Urothelium cell line (cell line): ENCODE measurements around the gene MRPL21.
"Not testable (repeated sequence)": the region's sequence is repeated elsewhere in the genome, so short reads cannot be mapped to it uniquely, and the experiment has no call there.

Experiments used
- DNase-seq: peaks from one replicate; pipeline ENCODE4 v3.0.0; 2011; ENCODE audit warnings: low spot score, mixed read lengths
- FAIRE-seq: peaks from 2 replicates; lab custom pipeline; 2011; peaks lifted over from hg19 to GRCh38; lab: Jason Lieb, UNC

MRPL21 gene

DNA sequence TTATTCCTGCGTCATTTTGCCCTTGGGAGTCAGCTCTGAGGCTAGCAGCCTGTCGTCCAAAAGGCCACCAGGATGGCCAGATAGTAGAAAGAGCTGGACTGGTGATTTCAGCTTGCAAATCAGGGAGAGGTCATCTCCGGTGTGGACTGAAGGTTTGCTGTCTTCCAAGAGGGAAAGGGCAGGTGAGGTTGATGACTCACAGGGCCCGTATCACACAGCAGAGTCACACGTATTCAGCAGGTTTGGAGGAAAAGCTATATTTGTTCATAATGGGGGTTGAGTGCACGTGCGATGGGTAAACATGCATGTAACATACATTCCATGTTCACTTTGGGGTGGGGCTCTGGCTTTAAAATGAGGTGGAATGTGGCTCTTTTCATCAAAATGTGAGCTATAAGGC, 25.6 kb downstream of the MRPL21 start:
- FAIRE-seq = no peak
- DNase-seq = no peak

DNA sequence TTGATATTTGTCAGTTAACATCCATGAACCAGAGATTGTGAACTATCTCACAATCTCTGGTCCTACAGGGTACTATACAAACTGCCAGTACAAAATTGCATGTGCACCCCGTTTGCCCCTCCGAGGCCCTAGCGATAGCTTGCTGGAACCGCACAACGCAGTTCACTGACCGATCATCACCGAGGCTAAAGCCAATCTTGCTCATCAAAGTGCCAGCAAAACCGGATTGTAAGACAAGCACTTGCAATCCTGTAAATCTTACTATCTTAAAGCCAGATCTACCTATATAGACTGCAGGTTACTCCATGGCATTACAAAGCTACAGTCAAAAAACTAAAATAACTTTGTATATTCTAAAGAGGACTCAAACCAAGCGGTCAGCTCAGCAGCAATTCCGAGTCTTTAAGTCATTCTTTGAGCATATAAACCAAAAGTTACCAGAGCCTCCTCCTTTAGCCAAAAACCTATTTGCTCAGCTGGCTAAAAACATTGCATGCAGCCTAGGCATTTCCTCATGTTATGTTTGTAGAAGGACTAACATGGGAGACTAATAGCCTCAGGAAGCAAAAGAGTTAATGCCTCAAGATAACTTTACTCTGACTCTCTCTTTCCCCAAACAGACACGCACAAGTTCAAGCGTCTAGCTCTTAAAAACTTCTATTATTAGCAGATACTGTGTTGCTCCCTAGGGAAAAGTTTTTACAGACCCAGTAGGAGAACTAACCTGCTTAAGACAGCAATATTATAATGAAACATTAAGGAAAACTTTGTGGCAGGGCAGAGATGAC, 31.2 kb downstream of the MRPL21 start:
- FAIRE-seq (no peak), DNase-seq (no peak)

- DNase-seq (no peak), FAIRE-seq (no peak)
Measured at GRCh38 chr11:68870470-68870869, 33.2 kb downstream of the MRPL21 start.

DNA sequence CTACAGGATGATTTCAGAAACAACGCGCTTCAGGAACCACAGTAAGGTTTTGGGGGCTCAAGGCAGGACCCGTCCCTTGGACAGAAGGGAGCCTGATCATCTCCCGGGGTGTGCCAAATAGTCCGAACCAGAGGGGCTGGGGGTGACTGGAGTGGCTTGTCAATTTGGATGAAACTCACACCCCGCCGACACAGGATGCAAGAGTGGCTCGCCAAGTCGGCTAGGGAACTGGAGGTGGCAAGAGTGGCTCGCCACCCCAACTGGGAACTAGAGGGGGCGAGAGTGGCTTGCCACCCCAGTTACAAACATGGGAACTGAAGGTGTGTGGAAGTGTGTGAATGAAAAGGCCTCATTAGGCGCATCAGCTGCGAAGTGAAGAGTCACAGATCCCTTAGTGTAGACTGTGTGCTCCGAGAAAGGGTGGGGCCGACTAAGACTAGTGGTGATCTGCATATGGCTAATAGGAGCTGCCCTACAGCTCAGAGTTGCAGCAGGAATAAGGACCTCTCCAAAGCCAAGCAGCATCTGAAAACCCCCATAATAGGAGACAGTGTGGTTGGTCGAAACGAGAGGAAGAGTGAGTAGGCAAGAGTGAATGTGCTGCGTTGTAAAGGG, 35.3 kb downstream of the MRPL21 start:
- no peak for FAIRE-seq
- no peak for DNase-seq

DNA sequence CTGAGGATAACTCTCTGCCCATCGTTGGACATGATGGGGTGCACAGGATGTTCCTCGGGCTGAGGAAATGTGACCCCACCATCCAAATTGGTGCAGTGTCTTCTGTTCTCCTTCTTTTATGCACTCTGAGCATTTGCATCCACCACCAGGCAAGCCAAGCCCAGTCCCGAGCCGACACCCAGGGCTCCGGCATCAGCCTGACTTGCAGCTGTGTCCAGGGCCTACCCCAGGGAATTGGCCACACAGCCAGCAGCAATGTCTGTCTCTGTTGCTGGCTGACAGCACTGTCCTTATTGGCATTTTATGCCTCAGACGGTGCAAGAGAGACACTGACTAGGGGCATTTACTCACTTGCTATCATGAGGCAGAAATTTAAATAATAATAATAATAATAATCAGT, 36.6 kb downstream of the MRPL21 start:
- no peak for FAIRE-seq
- DNase-seq = no peak

GRCh38 chr11:68865241-68865640, 38.4 kb downstream of the MRPL21 start:
- FAIRE-seq = no peak
- no peak for DNase-seq

DNA sequence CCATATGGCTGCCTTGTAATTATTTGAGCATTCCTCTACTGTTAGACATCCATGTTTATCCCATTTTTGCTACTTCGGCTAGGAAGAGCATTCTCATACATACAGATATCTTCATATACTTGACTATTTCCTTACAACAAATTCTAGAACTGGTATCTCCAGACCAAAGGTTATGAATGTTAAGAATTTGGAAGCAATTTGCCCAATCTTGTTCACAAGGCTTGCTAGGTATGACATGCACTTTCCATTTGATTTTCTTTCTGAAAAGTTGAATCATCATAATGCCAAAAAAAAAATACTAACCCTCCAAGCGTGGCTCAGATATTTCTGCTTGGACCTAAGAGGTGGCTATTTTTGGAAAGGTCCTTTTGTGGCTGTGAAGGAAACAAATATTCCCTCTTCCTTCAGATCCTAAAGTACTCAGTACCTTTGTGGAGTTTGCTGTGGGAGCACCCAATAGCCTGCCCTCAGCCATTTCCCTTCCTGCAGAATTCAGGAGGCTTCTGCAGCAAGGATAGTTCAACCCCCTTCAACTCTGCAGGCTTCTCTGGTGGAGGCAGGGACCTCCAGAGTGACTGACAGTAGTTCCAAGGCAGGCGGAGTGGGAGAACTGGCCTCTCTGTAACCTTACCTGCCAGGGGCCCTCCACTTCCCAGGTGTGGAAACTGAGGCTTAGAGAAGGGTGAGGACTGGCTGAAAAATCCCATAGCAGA, 39.9 kb downstream of the MRPL21 start:
- no peak for DNase-seq
- no peak for FAIRE-seq

DNA sequence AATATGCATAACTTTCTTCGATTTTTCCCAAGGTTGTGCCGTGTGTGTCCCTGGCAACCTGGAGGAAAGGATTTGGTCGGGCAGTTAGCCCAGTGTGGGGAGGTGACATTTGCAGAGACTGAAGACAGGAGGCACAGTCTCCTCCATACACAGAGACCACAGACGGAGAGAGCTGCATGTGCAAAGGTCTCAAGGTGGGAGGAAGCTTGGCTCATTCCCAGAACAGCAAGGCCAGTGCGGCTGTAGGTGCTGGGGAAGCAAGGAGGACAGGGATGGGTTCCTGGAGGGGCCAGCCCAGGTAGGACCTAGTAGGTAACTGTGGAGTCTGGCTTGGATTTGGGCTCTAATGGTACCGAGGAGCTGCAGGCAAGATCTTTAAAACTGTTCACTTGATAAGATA, 41.2 kb downstream of the MRPL21 start:
- no peak for FAIRE-seq
- no peak for DNase-seq

GRCh38 chr11:68859123-68859522, 44.5 kb downstream of the MRPL21 start:
- DNase-seq = no peak
- no peak for FAIRE-seq

GRCh38 chr11:68857037-68857586, 46.5 kb downstream of the MRPL21 start:
- DNase-seq (no peak), FAIRE-seq (no peak)

DNA sequence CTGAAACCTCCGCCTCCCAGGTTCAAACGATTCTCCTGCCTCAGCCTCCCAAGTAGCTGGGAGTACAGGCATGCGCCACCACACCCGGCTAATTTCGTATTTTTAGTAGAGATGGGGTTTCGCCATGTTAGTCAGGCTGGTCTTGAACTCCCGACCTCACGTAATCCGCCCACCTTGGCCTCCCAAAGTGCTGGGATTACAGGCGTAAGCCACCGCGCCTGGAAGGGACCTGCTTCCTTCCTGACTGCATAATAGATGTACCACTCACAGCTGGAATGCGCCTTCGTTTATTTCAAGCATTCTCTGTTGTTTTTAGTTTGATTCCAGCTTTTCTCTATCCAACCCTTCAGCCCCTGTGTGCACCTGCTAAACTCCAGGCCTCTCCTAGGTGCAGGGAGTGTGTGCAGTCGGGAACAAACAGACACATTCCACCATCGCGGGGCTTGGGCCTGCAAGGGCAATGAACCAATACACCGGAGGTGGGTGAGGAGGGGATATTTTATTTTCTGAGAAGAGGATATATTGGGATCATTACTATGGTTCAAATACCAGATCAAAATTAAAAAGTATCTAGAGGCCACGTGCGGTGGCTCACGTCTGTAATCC, 47.1 kb downstream of the MRPL21 start:
- not testable (repeated sequence) for DNase-seq, FAIRE-seq

GRCh38 chr11:68855205-68855981, 48.2 kb downstream of the MRPL21 start:
- no peak for DNase-seq
- FAIRE-seq = no peak

DNA sequence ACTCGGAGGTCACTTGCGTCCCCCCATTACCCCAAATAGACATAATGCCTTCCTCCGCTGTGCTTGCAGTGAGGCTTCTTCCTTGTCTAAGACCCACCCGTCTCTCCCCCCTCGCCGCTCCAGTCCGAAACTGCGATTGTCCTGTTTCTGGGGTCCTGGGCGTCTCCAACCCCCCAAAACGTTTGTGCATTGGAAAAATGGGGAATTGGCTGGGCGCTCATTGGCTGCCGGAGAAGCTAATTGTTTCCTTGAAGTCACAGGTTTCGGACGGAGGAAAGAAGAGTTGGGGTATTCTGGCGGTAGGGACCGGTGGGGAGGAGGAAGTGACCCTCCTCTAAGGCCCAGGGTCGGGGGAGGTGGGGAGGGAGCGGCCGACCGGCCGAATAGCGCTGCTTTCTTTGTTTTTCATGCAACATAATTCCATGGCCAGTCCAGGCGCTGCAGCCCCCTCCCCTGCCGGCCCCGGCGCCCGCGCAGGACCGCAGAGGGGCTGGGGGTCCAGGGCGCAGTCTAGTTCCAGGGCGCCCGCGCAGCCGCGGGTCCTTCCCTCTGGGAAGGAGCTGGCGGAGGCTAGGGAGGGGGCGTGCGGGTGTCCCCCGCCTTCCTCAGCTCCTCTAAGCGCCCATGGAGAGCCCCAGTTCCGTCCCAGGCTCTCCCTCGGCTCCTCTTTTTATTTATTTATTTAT, 49.2 kb downstream of the MRPL21 start:
- DNase-seq = no peak
- FAIRE-seq = no peak

DNA sequence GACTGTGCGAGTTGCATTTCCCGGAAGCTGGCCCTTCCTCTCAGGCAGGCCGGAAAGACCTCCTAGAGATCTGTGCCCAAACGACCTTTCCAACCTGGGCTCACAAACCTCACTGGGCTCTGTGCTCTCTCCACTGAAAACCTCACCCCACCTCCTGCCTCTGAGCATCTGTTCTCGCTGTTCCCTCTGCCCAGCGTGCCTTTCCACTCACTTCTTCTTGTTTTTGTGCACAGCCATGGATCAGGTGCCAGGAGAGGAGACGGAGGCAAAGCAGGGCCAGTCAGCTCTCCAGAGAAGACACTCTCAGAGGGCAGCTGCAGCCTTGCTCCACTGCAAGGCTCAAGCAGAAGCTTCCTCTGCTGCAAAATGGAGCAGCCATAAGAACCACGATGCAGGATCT, 51.0 kb downstream of the MRPL21 start:
- no peak for DNase-seq
- no peak for FAIRE-seq

GRCh38 chr11:68848429-68848828, 55.2 kb downstream of the MRPL21 start:
- DNase-seq (no peak), FAIRE-seq (no peak)

- no peak for FAIRE-seq
- DNase-seq = no peak
Measured at GRCh38 chr11:68847395-68847794, 56.2 kb downstream of the MRPL21 start.

- DNase-seq (no peak), FAIRE-seq (no peak)
Measured at GRCh38 chr11:68845351-68846002, 58.2 kb downstream of the MRPL21 start.

GRCh38 chr11:68844801-68845200, 58.8 kb downstream of the MRPL21 start:
- no peak for FAIRE-seq

DNA sequence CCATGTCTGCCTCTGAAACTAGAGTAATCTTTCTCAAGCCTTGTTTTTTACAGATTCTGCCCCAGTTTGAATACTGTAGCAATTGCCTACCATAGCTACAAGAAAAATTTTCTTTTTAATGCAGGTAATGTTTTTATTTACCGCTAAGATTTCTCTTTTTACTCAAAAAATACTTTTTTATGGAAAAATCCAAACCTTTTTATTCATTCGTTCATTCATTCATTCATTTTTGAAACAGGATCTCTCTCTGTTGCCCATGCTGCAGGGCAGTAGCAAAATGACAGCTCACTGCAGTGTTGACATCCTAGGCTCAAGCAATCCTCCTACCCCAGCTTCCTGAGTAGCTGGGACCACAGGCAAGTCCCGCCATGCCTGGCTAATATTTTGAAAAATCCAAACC, 59.3 kb downstream of the MRPL21 start:
- no peak for FAIRE-seq
- DNase-seq = no peak

More at GRCh38 chr11:68844801-68845200, 58.8 kb downstream of the MRPL21 start:
- DNase-seq = no peak
